ENCODE measurements around the gene PDZD4. TPM values are rescaled to one million over a fixed set of nuclear protein-coding genes. Genes with fewer than 3 reads are reported as not detected.

Gene PDZD4
- total and polyA plus RNA-seq, 3 experiments from 2014 or later: 1.3 to 2.3 (median 2.1) TPM

- Mint-ChIP-seq H3K9me3 (no peaks in the 10 kb centered on the region), H3K27ac (no peak overlapping the region), H3K4me3 (no peak overlapping the region), H3K27me3 (peaks cover 5 to 16% of the 10 kb centered on the region in 2 donors), H3K4me1 (no peaks in the 10 kb centered on the region), H3K36me3 (peaks cover 0 to 3% (median 0%) of the 10 kb centered on the region in 3 donors)
- ChIA-PET POLR2A (no interaction called here), CTCF (no interaction called here)
- Histone ChIP-seq H3K9me3 (ENCODE audit: low read length) (no peaks in the 10 kb centered on the region), H3K27me3 (ENCODE audit: insufficient read depth, low read length, poor library complexity, severe bottlenecking) (no peaks in the 10 kb centered on the region), H3K36me3 (ENCODE audit: insufficient read depth, low read length) (no peaks in the 10 kb centered on the region), H3K27ac (ENCODE audit: low read depth, low read length) (no peak overlapping the region), H3K4me1 (ENCODE audit: insufficient read depth, low read length) (no peaks in the 10 kb centered on the region), H3K4me3 (ENCODE audit: low read length) (no peak overlapping the region)
- no peak for DNase-seq
Measured at GRCh38 chrX:153870288-153870690, 39.9 kb upstream of the PDZD4 start.

- no peaks in the 10 kb centered on the region for H3K9me3 ChIP-seq (ENCODE audit: low read length)
- Mint-ChIP-seq H3K27me3 (peaks cover 5 to 16% of the 10 kb centered on the region in 2 donors), H3K36me3 (peaks cover 0 to under 1% (median 0%) of the 10 kb centered on the region in 3 donors), H3K27ac (no peak overlapping the region), H3K4me3 (no peak overlapping the region), H3K4me1 (no peaks in the 10 kb centered on the region), H3K9me3 (no peaks in the 10 kb centered on the region)
- H3K36me3 ChIP-seq (ENCODE audit: insufficient read depth, low read length): no peaks in the 10 kb centered on the region
- H3K4me3 ChIP-seq (ENCODE audit: low read length): no peak overlapping the region
- ChIA-PET POLR2A (no interaction called here), CTCF (no interaction called here)
- no peak for DNase-seq
- H3K4me1 ChIP-seq (ENCODE audit: insufficient read depth, low read length): no peaks in the 10 kb centered on the region
- H3K27ac ChIP-seq (ENCODE audit: low read depth, low read length): no peak overlapping the region
- no peaks in the 10 kb centered on the region for H3K27me3 ChIP-seq (ENCODE audit: insufficient read depth, low read length, poor library complexity, severe bottlenecking)
Measured at GRCh38 chrX:153869473-153870287, 39.3 kb upstream of the PDZD4 start.

GRCh38 chrX:153868576-153869472 is 38.5 kb upstream of the PDZD4 start:
- H3K36me3 ChIP-seq (ENCODE audit: insufficient read depth, low read length): no peaks in the 10 kb centered on the region
- Mint-ChIP-seq H3K4me1 (no peaks in the 10 kb centered on the region), H3K27ac (no peak overlapping the region), H3K27me3 (peaks cover 5 to 13% of the 10 kb centered on the region in 2 donors), H3K4me3 (no peak overlapping the region), H3K9me3 (no peaks in the 10 kb centered on the region), H3K36me3 (no peaks in the 10 kb centered on the region)
- H3K27me3 ChIP-seq (ENCODE audit: insufficient read depth, low read length, poor library complexity, severe bottlenecking): no peaks in the 10 kb centered on the region
- H3K27ac ChIP-seq (ENCODE audit: low read depth, low read length): no peak overlapping the region
- no peak overlapping the region for H3K4me3 ChIP-seq (ENCODE audit: low read length)
- no peaks in the 10 kb centered on the region for H3K4me1 ChIP-seq (ENCODE audit: insufficient read depth, low read length)
- no peak for DNase-seq
- no peaks in the 10 kb centered on the region for H3K9me3 ChIP-seq (ENCODE audit: low read length)
- ChIA-PET CTCF (no interaction called here), POLR2A (no interaction called here)

GRCh38 chrX:153867671-153868070 is 37.3 kb upstream of the PDZD4 start:
- Mint-ChIP-seq H3K4me3 (no peak overlapping the region), H3K36me3 (no peaks in the 10 kb centered on the region), H3K27me3 (peaks cover 5 to 13% of the 10 kb centered on the region in 2 donors), H3K4me1 (no peaks in the 10 kb centered on the region), H3K9me3 (no peaks in the 10 kb centered on the region), H3K27ac (no peak overlapping the region)
- H3K27me3 ChIP-seq (ENCODE audit: insufficient read depth, low read length, poor library complexity, severe bottlenecking): no peaks in the 10 kb centered on the region
- no peak overlapping the region for H3K4me3 ChIP-seq (ENCODE audit: low read length)
- H3K36me3 ChIP-seq (ENCODE audit: insufficient read depth, low read length): no peaks in the 10 kb centered on the region
- no peaks in the 10 kb centered on the region for H3K4me1 ChIP-seq (ENCODE audit: insufficient read depth, low read length)
- H3K27ac ChIP-seq (ENCODE audit: low read depth, low read length): no peak overlapping the region
- CTCF ChIA-PET: no interaction called here
- no peaks in the 10 kb centered on the region for H3K9me3 ChIP-seq (ENCODE audit: low read length)
- POLR2A ChIA-PET: no interaction called here
- DNase-seq: no peak

- Histone ChIP-seq H3K9me3 (ENCODE audit: low read length) (no peaks in the 10 kb centered on the region), H3K36me3 (ENCODE audit: insufficient read depth, low read length) (no peaks in the 10 kb centered on the region), H3K27ac (ENCODE audit: low read depth, low read length) (no peak overlapping the region), H3K4me1 (ENCODE audit: insufficient read depth, low read length) (no peaks in the 10 kb centered on the region), H3K4me3 (ENCODE audit: low read length) (no peak overlapping the region), H3K27me3 (ENCODE audit: insufficient read depth, low read length, poor library complexity, severe bottlenecking) (no peaks in the 10 kb centered on the region)
- H3K36me3 Mint-ChIP-seq: no peaks in the 10 kb centered on the region
- no peak overlapping the region for H3K4me3 Mint-ChIP-seq
- H3K27ac Mint-ChIP-seq: no peak overlapping the region
- ChIA-PET POLR2A (no interaction called here), CTCF (no interaction called here)
- H3K27me3 Mint-ChIP-seq: peaks cover under 1 to 11% of the 10 kb centered on the region in 2 donors
- H3K4me1 Mint-ChIP-seq: no peaks in the 10 kb centered on the region
- DNase-seq: no peak
- no peaks in the 10 kb centered on the region for H3K9me3 Mint-ChIP-seq
Measured at GRCh38 chrX:153867139-153867538, 36.8 kb upstream of the PDZD4 start.

GRCh38 chrX:153866302-153867019 is 36.1 kb upstream of the PDZD4 start:
- Histone ChIP-seq H3K4me1 (ENCODE audit: insufficient read depth, low read length) (no peaks in the 10 kb centered on the region), H3K9me3 (ENCODE audit: low read length) (no peaks in the 10 kb centered on the region), H3K36me3 (ENCODE audit: insufficient read depth, low read length) (no peaks in the 10 kb centered on the region), H3K27me3 (ENCODE audit: insufficient read depth, low read length, poor library complexity, severe bottlenecking) (no peaks in the 10 kb centered on the region), H3K27ac (ENCODE audit: low read depth, low read length) (no peak overlapping the region), H3K4me3 (ENCODE audit: low read length) (no peak overlapping the region)
- DNase-seq: no peak
- Mint-ChIP-seq H3K4me1 (no peaks in the 10 kb centered on the region), H3K27ac (no peak overlapping the region), H3K9me3 (no peaks in the 10 kb centered on the region), H3K4me3 (no peak overlapping the region), H3K27me3 (peaks cover 0 to 13% of the 10 kb centered on the region in 2 donors), H3K36me3 (no peaks in the 10 kb centered on the region)
- ChIA-PET POLR2A (no interaction called here), CTCF (no interaction called here)

GRCh38 chrX:153865685-153866084 is 35.3 kb upstream of the PDZD4 start:
- POLR2A ChIA-PET: no interaction called here
- Histone ChIP-seq H3K27me3 (ENCODE audit: insufficient read depth, low read length, poor library complexity, severe bottlenecking) (no peaks in the 10 kb centered on the region), H3K9me3 (ENCODE audit: low read length) (no peaks in the 10 kb centered on the region), H3K36me3 (ENCODE audit: insufficient read depth, low read length) (no peaks in the 10 kb centered on the region), H3K27ac (ENCODE audit: low read depth, low read length) (no peak overlapping the region), H3K4me3 (ENCODE audit: low read length) (no peak overlapping the region), H3K4me1 (ENCODE audit: insufficient read depth, low read length) (no peaks in the 10 kb centered on the region)
- H3K4me1 Mint-ChIP-seq: no peaks in the 10 kb centered on the region
- DNase-seq: no peak
- no peaks in the 10 kb centered on the region for H3K9me3 Mint-ChIP-seq
- H3K27me3 Mint-ChIP-seq: peaks cover 0 to 12% of the 10 kb centered on the region in 2 donors
- H3K36me3 Mint-ChIP-seq: no peaks in the 10 kb centered on the region
- no peak overlapping the region for H3K4me3 Mint-ChIP-seq
- no peak overlapping the region for H3K27ac Mint-ChIP-seq
- CTCF ChIA-PET: no interaction called here

- Mint-ChIP-seq H3K4me3 (no peak overlapping the region), H3K36me3 (no peaks in the 10 kb centered on the region), H3K9me3 (no peaks in the 10 kb centered on the region), H3K27me3 (peaks cover 0 to 12% of the 10 kb centered on the region in 2 donors), H3K4me1 (no peaks in the 10 kb centered on the region), H3K27ac (no peak overlapping the region)
- no peak overlapping the region for H3K27ac ChIP-seq (ENCODE audit: low read depth, low read length)
- CTCF ChIA-PET: no interaction called here
- H3K36me3 ChIP-seq (ENCODE audit: insufficient read depth, low read length): no peaks in the 10 kb centered on the region
- POLR2A ChIA-PET: no interaction called here
- no peak for DNase-seq
- H3K4me1 ChIP-seq (ENCODE audit: insufficient read depth, low read length): no peaks in the 10 kb centered on the region
- H3K4me3 ChIP-seq (ENCODE audit: low read length): no peak overlapping the region
- H3K9me3 ChIP-seq (ENCODE audit: low read length): no peaks in the 10 kb centered on the region
- no peaks in the 10 kb centered on the region for H3K27me3 ChIP-seq (ENCODE audit: insufficient read depth, low read length, poor library complexity, severe bottlenecking)
Measured at GRCh38 chrX:153865321-153865580, 34.9 kb upstream of the PDZD4 start.

Data from CD8-positive, alpha-beta memory T cell (primary cell).